Measurements from ENCODE around the gene CTU2. TPM values are rescaled to one million over a fixed set of nuclear protein-coding genes. Genes with fewer than 3 reads are reported as not detected.

The CTU2 gene
- total RNA-seq, 1 donor from 2014 or later = 20.7 TPM

- Mint-ChIP-seq H3K4me1 (ENCODE audit: low read depth) (no peaks in the 10 kb centered on the region), H3K27me3 (ENCODE audit: low read depth) (no peaks in the 10 kb centered on the region), H3K4me3 (ENCODE audit: unreplicated experiment) (no peak overlapping the region), H3K36me3 (ENCODE audit: low read depth) (peaks cover 2% of the 10 kb centered on the region), H3K27ac (ENCODE audit: unreplicated experiment) (no peak overlapping the region), H3K9me3 (ENCODE audit: low read depth) (no peaks in the 10 kb centered on the region)
- TF ChIP-seq, protein P1, sequence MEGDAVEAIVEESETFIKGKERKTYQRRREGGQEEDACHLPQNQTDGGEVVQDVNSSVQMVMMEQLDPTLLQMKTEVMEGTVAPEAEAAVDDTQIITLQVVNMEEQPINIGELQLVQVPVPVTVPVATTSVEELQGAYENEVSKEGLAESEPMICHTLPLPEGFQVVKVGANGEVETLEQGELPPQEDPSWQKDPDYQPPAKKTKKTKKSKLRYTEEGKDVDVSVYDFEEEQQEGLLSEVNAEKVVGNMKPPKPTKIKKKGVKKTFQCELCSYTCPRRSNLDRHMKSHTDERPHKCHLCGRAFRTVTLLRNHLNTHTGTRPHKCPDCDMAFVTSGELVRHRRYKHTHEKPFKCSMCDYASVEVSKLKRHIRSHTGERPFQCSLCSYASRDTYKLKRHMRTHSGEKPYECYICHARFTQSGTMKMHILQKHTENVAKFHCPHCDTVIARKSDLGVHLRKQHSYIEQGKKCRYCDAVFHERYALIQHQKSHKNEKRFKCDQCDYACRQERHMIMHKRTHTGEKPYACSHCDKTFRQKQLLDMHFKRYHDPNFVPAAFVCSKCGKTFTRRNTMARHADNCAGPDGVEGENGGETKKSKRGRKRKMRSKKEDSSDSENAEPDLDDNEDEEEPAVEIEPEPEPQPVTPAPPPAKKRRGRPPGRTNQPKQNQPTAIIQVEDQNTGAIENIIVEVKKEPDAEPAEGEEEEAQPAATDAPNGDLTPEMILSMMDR (IDR thresholded peaks at IDR 0.05) = no peak
- DNase-seq (ENCODE audit: low spot score) = no peak
These were observed 36.7 kb downstream of the CTU2 start for GRCh38 chr16:88742896-88743605.

DNA sequence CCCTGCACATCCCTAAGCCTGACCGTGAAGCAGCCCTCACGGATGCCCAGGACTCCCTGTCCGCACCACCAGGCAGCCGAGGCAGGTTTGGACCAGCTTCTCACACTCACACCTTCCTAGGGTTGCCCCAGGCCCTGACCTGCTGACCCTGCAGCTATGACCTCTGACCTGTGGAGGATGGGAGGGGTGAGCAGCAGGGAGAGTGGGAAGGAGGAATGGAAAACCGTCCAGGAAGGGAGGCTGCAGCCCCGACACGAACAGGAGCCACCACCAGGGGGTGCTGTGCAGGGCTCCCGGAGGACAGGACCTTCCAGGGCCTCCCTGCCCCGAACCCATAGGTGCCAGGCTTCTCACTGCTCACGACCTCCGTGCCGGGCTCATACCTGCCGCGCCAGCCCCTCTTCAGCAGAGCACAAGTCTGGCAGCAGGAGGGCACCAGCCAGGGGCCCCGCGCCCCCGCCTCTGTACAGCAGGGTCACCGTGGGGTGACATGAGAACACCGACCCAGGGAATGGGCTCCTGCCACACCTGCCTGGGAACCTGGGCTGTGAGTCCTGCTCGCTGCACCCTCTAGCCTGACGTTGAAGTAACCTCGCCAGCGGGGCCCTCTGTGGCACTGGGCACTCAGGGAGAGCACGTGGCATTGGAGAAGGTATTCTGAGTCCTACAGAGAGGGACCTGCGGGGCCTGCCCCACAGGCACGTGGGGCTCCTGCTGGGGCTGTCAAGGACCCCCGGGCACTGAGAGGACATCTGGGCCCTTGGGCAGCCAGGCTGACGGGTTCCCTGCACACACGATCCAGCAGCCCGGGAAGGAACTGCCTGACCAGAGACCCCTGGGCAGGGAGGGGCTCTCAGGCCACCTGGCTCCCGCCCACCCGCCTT, 37.6 kb downstream of the CTU2 start:
- H3K36me3 Mint-ChIP-seq (ENCODE audit: low read depth) = peaks cover 2% of the 10 kb centered on the region
- H3K9me3 Mint-ChIP-seq (ENCODE audit: low read depth) = no peaks in the 10 kb centered on the region
- no peak for DNase-seq (ENCODE audit: low spot score)
- H3K4me3 Mint-ChIP-seq (ENCODE audit: unreplicated experiment) = no peak overlapping the region
- H3K27me3 Mint-ChIP-seq (ENCODE audit: low read depth) = no peaks in the 10 kb centered on the region
- TF ChIP-seq, protein P1 (IDR thresholded peaks at IDR 0.05) = peak; percentile 96
- no peak overlapping the region for H3K27ac Mint-ChIP-seq (ENCODE audit: unreplicated experiment)
- H3K4me1 Mint-ChIP-seq (ENCODE audit: low read depth) = no peaks in the 10 kb centered on the region

DNA sequence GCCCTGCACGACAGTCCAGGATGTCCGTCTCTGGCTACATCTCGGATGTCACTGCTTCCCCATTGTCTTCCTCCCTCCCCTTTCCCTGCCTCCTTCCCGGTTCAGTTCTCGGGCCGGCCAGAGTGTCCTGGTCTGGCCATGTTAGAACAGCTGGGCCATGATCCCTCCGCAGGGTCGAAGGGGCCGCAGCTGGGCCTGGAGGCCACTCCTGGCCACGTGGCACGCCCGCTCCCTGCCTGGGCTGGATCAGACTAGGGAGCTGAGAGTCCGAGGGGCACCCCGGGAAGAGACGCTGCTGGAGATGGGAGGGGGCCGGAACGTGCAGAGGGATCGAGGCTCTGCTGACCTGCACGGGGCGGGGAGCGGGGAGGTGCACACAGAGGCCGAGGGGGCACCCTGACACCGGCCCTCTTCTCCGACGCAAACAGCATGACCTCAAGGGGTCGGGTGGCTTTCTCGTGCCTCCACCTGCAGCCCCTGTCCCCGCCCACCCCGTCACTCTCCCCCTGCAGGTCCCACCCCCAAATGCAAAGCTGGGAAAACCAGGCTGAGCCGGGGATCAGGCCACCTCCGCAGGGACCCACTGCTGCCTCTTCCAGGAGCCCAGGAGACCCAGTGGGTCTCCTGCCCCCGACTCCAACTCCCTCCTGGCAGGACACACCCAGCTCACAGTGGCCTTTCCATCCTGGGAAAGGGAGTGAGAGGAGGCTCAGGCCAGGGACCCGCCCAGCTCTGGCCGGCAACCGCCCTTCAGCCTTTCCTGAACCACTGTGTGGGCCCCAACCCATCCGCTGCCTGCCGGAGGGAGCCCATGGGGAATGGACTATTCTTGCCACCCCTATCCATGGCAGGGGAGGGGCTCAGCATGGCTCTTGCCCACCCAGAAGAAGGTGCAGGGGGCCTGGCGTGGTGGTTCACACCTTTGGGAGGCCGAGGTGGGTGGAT, 38.5 kb downstream of the CTU2 start:
- Mint-ChIP-seq H3K4me1 (ENCODE audit: low read depth) (no peaks in the 10 kb centered on the region), H3K9me3 (ENCODE audit: low read depth) (no peaks in the 10 kb centered on the region), H3K27me3 (ENCODE audit: low read depth) (no peaks in the 10 kb centered on the region), H3K4me3 (ENCODE audit: unreplicated experiment) (no peak overlapping the region), H3K36me3 (ENCODE audit: low read depth) (peaks cover 2% of the 10 kb centered on the region), H3K27ac (ENCODE audit: unreplicated experiment) (no peak overlapping the region)
- TF ChIP-seq, protein P1 (IDR thresholded peaks at IDR 0.05) = no peak
- DNase-seq (ENCODE audit: low spot score) = no peak

GRCh38 chr16:88746506-88746905, 40.2 kb downstream of the CTU2 start:
- Mint-ChIP-seq H3K4me1 (ENCODE audit: low read depth) (no peaks in the 10 kb centered on the region), H3K36me3 (ENCODE audit: low read depth) (peaks cover 3% of the 10 kb centered on the region), H3K9me3 (ENCODE audit: low read depth) (no peaks in the 10 kb centered on the region), H3K27ac (ENCODE audit: unreplicated experiment) (no peak overlapping the region), H3K4me3 (ENCODE audit: unreplicated experiment) (no peak overlapping the region), H3K27me3 (ENCODE audit: low read depth) (no peaks in the 10 kb centered on the region)
- TF ChIP-seq, protein P1 (IDR thresholded peaks at IDR 0.05) = no peak
- no peak for DNase-seq (ENCODE audit: low spot score)
